HEK293 (cell line): ENCODE results near the gene LRRN2.

ENCODE experiments used
- EGR2 ChIP-seq: fragments of 450-650 bp; formaldehyde crosslinking; IDR thresholded peaks from 2 replicates; pipeline ENCODE4 v1.5.1; 2016; ENCODE audit warnings: low read depth, missing biosample characterization, missing genetic modification characterization
- ZNF202 ChIP-seq: fragments of 450-650 bp; formaldehyde crosslinking; IDR thresholded peaks from 2 replicates; pipeline ENCODE4 v1.5.1; 2016; ENCODE audit warnings: missing biosample characterization, missing genetic modification characterization, borderline replicate concordance
- ZNF514 ChIP-seq: fragments of 450-650 bp; formaldehyde crosslinking; IDR thresholded peaks from 2 replicates; pipeline ENCODE4 v1.5.1; 2016; ENCODE audit warnings: missing biosample characterization, missing genetic modification characterization
- TF ChIP-seq, protein P1 (sequence below): fragments of 450-650 bp; formaldehyde crosslinking; IDR thresholded peaks from 2 replicates; pipeline ENCODE4 v1.5.1; 2016; ENCODE audit warnings: missing biosample characterization, missing genetic modification characterization
- TF ChIP-seq, protein P2 (sequence below): fragments of 450-650 bp; formaldehyde crosslinking; IDR thresholded peaks from 2 replicates; pipeline ENCODE4 v1.5.1; 2016; ENCODE audit warnings: missing biosample characterization, missing genetic modification characterization

DNA sequence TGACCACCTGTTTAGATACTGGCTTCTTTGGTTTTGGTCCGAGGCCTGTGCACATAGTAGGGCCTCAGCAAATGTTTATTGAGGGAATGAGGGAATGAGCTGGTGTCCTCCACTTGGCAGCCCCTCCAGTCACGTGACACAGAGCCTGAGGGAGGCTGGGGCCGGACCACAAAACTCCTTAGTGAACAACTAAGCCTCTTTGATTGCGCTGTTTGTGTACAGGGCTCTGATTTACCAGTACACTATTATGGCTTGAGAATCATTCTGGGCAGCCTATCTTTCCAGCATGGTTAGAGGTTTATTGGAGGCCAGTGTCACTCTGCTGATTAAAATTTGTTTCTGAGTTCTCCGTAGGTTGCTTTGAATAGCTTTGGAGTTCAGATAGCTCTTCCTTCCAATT, 10.2 kb upstream of the LRRN2 start:
- TF ChIP-seq ZNF514 (no peak), EGR2 (tag by site-specific recombination) (no peak), ZNF202 (tag by site-specific recombination) (no peak)
- TF ChIP-seq, protein P1, sequence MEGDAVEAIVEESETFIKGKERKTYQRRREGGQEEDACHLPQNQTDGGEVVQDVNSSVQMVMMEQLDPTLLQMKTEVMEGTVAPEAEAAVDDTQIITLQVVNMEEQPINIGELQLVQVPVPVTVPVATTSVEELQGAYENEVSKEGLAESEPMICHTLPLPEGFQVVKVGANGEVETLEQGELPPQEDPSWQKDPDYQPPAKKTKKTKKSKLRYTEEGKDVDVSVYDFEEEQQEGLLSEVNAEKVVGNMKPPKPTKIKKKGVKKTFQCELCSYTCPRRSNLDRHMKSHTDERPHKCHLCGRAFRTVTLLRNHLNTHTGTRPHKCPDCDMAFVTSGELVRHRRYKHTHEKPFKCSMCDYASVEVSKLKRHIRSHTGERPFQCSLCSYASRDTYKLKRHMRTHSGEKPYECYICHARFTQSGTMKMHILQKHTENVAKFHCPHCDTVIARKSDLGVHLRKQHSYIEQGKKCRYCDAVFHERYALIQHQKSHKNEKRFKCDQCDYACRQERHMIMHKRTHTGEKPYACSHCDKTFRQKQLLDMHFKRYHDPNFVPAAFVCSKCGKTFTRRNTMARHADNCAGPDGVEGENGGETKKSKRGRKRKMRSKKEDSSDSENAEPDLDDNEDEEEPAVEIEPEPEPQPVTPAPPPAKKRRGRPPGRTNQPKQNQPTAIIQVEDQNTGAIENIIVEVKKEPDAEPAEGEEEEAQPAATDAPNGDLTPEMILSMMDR (tag by site-specific recombination), result no peak
- TF ChIP-seq, protein P2, sequence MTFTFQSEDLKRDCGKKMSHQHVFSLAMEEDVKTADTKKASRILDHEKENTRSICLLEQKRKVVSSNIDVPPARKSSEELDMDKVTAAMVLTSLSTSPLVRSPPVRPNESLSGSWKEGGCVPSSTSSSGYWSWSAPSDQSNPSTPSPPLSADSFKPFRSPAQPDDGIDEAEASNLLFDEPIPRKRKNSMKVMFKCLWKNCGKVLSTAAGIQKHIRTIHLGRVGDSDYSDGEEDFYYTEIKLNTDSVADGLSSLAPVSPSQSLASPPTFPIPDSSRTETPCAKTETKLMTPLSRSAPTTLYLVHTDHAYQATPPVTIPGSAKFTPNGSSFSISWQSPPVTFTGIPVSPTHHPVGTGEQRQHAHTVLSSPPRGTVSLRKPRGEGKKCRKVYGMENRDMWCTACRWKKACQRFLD (tag by site-specific recombination), result no peak
